Measurements from ENCODE around the gene NTHL1.
A peak's percentile ranks its signal among the peaks of the same experiment; 100 is the strongest.

DNA sequence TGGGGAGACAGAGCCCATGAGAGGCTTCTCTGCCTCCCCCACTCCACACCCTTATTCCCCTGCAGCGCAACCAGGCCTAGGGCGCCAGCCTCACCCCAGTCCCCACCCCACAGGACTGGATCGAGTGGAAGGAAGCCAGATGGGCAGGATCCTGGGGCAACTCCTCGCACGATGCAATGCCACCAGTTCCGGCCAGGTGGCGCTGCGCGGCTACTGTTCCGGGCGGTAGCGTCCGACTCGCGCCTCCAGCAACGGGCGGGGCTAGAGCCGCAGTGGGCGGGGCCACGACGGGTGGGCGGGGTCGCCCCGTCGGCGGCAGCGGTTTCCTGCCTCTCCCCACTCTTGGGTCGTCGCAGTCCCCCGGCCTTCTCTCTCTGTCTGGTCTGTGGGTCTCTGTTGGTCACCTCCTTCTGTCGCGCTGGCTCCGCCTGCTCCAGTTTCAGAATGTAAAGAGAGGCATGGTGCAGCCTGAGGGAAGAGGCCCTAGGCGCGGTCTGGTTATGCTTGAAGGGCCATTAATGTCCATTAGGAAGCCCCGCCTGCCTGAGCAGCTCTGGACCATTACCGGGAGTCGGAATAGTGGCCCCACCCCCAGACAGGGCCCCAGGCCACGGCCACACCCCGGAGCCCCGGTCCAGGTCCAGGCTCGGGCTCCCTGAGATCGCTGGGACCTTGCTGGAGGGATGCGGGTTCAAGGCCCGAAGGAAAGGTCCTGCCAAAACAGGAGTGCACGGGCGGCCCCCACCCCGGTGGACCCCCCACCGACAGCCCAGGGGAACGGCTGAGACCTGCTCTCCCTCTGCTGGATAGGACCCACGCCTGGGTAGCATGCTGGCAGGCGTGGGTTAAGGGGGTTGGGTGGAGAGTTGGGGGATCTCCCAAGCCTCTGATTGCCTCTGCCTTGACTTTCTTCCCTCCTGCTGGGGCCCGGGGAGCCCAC, 24.3 kb downstream of the NTHL1 start:
- TF ChIP-seq BRCA1 (CRISPR knock-in tag; IDR thresholded peaks at IDR 0.05) (no peak), ZNF234 (CRISPR knock-in tag; conservative IDR thresholded peaks at IDR 0.05) (no peak), SMAD3 (CRISPR knock-in tag; IDR thresholded peaks at IDR 0.05) (0 out of 2 replicates have a peak, but pooled peaks have one; percentile 34)
- TF ChIP-seq, protein P1, sequence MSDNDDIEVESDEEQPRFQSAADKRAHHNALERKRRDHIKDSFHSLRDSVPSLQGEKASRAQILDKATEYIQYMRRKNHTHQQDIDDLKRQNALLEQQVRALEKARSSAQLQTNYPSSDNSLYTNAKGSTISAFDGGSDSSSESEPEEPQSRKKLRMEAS (IDR thresholded peaks at IDR 0.05): peak; percentile 57; the same call in 1 of the 2 replicates
- TF ChIP-seq, protein P2, sequence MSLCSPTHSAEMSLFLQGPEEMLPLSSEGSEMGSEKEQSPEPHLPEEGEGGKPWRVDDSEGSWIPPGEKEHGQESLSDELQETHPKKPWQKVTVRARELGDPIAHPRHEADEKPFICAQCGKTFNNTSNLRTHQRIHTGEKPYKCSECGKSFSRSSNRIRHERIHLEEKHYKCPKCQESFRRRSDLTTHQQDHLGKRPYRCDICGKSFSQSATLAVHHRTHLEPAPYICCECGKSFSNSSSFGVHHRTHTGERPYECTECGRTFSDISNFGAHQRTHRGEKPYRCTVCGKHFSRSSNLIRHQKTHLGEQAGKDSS (CRISPR knock-in tag; IDR thresholded peaks at IDR 0.05; ENCODE audit: borderline replicate concordance, low read depth): peak; percentile 75; the same call in 1 of the 2 replicates
